ENCODE data around the gene MAST4. TPM values are rescaled to one million over a fixed set of nuclear protein-coding genes. Genes with fewer than 3 reads are reported as not detected.

The MAST4 gene
- polyA plus RNA-seq, 2 of the 4 experiments (the other 2 are of a cell fraction), result 1.2 to 5.8 TPM

DNA sequence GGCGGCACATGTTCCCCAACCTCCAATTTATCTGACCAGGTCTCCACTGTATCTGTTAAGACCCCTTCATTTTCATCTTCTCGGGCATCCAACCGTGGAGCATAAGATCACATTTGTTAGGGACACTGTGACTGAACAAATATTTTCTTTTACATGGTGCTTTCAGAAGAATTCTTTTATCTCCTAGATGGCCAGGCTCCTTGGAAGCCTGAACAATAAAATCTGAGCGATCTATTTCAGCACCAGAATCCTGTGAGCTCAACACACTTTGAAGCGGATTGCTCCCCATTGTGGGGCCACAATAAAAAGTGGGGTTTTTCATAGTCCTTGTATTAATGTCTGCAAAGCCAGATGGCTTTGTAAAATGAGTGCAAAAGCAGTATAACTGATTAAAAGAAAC lies 326.7 kb downstream of the MAST4 start:
- no peak overlapping the region for H3K27ac ChIP-seq
- DNase-seq (ENCODE audit: low read depth in 1 of 2, low spot score in 1 of 2) (no peak), ATAC-seq (no peak), FAIRE-seq (no peak)
- no peaks in the 10 kb centered on the region for H3K9me3 ChIP-seq
- H3K4me3 ChIP-seq, result no peak overlapping the region
- no peak overlapping the region for H3K4me2 ChIP-seq
- TF ChIP-seq JUN (IDR thresholded peaks at IDR 0.05) (no peak), EHMT2 (IDR thresholded peaks at IDR 0.05; ENCODE audit: low read depth) (no peak), SMC3 (IDR thresholded peaks at IDR 0.05) (no peak), RNF2 (IDR thresholded peaks at IDR 0.05; ENCODE audit: borderline replicate concordance, low read depth) (no peak), EP300 (IDR thresholded peaks at IDR 0.05) (no peak), TP53 (CRISPR knock-in tag; IDR thresholded peaks at IDR 0.05) (no peak), KDM5A (IDR thresholded peaks at IDR 0.05) (no peak), MAFK (IDR thresholded peaks at IDR 0.05; ENCODE audit: partially characterized antibody) (no peak), CHD2 (IDR thresholded peaks at IDR 0.05; ENCODE audit: low read length, partially characterized antibody) (no peak), ZFP36 (IDR thresholded peaks at IDR 0.05; ENCODE audit: borderline replicate concordance, partially characterized antibody) (no peak), FOSL2 (IDR thresholded peaks at IDR 0.05) (no peak), FOSL2 (CRISPR knock-in tag; IDR thresholded peaks at IDR 0.05) (no peak), EHF (CRISPR knock-in tag; IDR thresholded peaks at IDR 0.05) (no peak), HOXA7 (CRISPR knock-in tag; IDR thresholded peaks at IDR 0.05) (no peak), HOXB5 (CRISPR knock-in tag; IDR thresholded peaks at IDR 0.05) (no peak), RARB (CRISPR knock-in tag; IDR thresholded peaks at IDR 0.05) (no peak), NR3C1 (IDR thresholded peaks at IDR 0.05) (no peak)
- POLR2A ChIA-PET, result no interaction called here
- H3K4me1 ChIP-seq, result no peaks in the 10 kb centered on the region
- CTCF ChIA-PET, result interaction anchor here (1.3 kb wide), 1 partner anchor 9 kb away, joined by 3 read pairs; no protein-coding TSS in a partner anchor
- WGBS (ENCODE audit: missing lambda C conversion rate), result 71% methylated on average over 5 of the region's 5 CpGs

DNA sequence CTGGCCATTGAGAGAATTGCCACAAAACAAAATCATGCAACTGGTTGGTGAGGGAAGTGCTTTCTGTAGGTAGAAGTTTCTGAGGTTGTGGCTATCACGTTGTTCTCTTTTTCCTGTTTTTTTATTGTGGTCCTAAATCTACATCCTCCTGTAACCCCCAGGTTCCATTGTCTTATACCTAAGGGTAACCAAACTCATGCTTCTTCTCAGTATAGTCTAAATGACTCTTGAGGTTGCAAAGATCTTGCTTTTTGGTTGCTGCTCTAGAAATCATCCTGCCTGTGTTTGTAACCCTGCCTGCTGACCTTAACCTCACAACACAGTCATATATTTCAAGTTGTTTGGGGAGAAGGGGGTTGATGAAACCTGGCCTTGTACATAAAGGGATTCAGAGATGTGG lies 327.3 kb downstream of the MAST4 start:
- ChIA-PET POLR2A (no interaction called here), CTCF (interaction anchor here (1.3 to 1.6 kb wide), 2 partner anchors 10 to 11 kb away, joined by 3 read pairs; no protein-coding TSS in a partner anchor)
- TF ChIP-seq, protein P1, sequence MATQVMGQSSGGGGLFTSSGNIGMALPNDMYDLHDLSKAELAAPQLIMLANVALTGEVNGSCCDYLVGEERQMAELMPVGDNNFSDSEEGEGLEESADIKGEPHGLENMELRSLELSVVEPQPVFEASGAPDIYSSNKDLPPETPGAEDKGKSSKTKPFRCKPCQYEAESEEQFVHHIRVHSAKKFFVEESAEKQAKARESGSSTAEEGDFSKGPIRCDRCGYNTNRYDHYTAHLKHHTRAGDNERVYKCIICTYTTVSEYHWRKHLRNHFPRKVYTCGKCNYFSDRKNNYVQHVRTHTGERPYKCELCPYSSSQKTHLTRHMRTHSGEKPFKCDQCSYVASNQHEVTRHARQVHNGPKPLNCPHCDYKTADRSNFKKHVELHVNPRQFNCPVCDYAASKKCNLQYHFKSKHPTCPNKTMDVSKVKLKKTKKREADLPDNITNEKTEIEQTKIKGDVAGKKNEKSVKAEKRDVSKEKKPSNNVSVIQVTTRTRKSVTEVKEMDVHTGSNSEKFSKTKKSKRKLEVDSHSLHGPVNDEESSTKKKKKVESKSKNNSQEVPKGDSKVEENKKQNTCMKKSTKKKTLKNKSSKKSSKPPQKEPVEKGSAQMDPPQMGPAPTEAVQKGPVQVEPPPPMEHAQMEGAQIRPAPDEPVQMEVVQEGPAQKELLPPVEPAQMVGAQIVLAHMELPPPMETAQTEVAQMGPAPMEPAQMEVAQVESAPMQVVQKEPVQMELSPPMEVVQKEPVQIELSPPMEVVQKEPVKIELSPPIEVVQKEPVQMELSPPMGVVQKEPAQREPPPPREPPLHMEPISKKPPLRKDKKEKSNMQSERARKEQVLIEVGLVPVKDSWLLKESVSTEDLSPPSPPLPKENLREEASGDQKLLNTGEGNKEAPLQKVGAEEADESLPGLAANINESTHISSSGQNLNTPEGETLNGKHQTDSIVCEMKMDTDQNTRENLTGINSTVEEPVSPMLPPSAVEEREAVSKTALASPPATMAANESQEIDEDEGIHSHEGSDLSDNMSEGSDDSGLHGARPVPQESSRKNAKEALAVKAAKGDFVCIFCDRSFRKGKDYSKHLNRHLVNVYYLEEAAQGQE (IDR thresholded peaks at IDR 0.05), result no peak
- TF ChIP-seq EP300 (IDR thresholded peaks at IDR 0.05), result no peak
- TF ChIP-seq ESRRA (IDR thresholded peaks at IDR 0.05; ENCODE audit: borderline replicate concordance, low read length), result no peak
- TF ChIP-seq RFX5 (IDR thresholded peaks at IDR 0.05), result no peak
- TF ChIP-seq POLR2A (IDR thresholded peaks at IDR 0.05; ENCODE audit: low read length), result no peak
- 83% methylated on average over 1 of the region's 1 CpG for WGBS (ENCODE audit: missing lambda C conversion rate)
- no peak overlapping the region for H3K27ac ChIP-seq
- DNase-seq (ENCODE audit: low read depth in 1 of 2, low spot score in 1 of 2) (no peak), FAIRE-seq (no peak), ATAC-seq (no peak)
- H3K4me2 ChIP-seq, result no peak overlapping the region
- no peaks in the 10 kb centered on the region for H3K4me1 ChIP-seq
- no peak overlapping the region for H3K4me3 ChIP-seq
- H3K9me3 ChIP-seq, result no peaks in the 10 kb centered on the region

DNA sequence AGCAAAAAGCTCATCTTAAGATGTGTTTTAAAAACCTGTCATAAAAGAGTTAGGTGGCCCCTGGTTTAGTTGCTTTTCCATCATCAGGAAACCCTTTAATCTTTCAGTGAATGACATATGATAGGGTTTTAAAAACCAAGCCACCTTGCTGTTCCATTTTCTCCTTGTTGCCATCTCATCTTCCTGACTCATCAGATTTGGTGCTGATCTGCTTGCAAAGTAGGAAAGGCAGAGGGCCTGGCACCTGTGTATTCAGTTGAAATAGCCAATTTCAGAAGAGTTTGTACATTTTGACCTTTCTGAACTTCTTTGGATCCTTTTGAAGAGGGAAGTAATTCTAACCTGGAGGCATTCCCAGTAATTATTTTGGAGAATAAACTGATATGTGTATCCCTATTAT lies 327.7 kb downstream of the MAST4 start:
- Histone ChIP-seq H3K4me3 (no peak overlapping the region), H3K9me3 (no peaks in the 10 kb centered on the region), H3K4me2 (no peak overlapping the region), H3K27ac (no peak overlapping the region), H3K4me1 (no peaks in the 10 kb centered on the region)
- peak; percentile 72 for TF ChIP-seq MAFK (IDR thresholded peaks at IDR 0.05; ENCODE audit: partially characterized antibody)
- TF ChIP-seq HDAC2 (IDR thresholded peaks at IDR 0.05), result no peak
- TF ChIP-seq HOXB5 (CRISPR knock-in tag; IDR thresholded peaks at IDR 0.05), result no peak
- no peak for FAIRE-seq
- no peak for ATAC-seq
- no peak for DNase-seq (ENCODE audit: low read depth in 1 of 2, low spot score in 1 of 2)
- CTCF ChIA-PET, result interaction anchor here (1.3 to 1.6 kb wide), 2 partner anchors 11 kb away, joined by 3 read pairs; no protein-coding TSS in a partner anchor
- POLR2A ChIA-PET, result no interaction called here

All from A549 (cell line).